Right lobe of liver (tissue), 4 donors: ENCODE results near the gene GASK1B.

ENCODE experiments used
- CTCF ChIP-seq, 4 donors: fragments of 200-600 bp in 3 of 4; fragments of 450-650 bp in 1 of 4; IDR thresholded peaks; one replicate each; pipeline versions ENCODE4 v1.5.1 to v1.8.0; 2016 to 2022; ENCODE audit warnings: antibody characterized with exemption in 4 of 4, mild to moderate bottlenecking in 2 of 4
- POLR2A ChIP-seq: fragments of 450-650 bp; IDR thresholded peaks from one replicate; pipeline ENCODE4 v1.6.1; 2017; ENCODE audit warnings: antibody characterized with exemption, mild to moderate bottlenecking
- donor health status: DM: no; HTN: no; CAD: no.
- donor health status: DM: no; HTN: no; CAD: no.
- donor health status: DM: no; HTN: yes; CAD: no.

DNA sequence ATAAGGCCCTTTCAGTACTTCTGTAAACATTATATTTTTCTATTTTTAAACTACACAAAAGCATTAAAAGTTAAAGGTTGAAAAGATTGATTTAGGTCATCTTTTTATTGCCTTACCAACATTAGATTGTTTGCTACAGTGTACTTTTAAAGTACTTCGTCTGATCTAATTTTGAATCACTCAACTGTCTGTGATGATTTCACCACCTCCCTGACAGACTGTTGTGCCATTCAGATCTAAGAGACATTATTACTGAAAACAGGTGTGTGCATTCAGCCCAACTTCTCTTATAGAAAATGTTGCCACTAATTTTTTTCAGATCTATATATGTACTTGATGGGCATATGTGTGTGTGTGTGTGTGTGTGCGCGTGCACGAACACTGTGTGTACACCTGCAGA is 39.3 kb downstream of the GASK1B start:
- TF ChIP-seq CTCF (IDR thresholded peaks at IDR 0.05) (no peak), POLR2A (no peak)
